ENCODE measurements around the gene ERFE.
"Not testable (repeated sequence)": the region's sequence is repeated elsewhere in the genome, so short reads cannot be mapped to it uniquely, and the experiment has no call there.

Gene ERFE, protein sequence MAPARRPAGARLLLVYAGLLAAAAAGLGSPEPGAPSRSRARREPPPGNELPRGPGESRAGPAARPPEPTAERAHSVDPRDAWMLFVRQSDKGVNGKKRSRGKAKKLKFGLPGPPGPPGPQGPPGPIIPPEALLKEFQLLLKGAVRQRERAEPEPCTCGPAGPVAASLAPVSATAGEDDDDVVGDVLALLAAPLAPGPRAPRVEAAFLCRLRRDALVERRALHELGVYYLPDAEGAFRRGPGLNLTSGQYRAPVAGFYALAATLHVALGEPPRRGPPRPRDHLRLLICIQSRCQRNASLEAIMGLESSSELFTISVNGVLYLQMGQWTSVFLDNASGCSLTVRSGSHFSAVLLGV

DNA sequence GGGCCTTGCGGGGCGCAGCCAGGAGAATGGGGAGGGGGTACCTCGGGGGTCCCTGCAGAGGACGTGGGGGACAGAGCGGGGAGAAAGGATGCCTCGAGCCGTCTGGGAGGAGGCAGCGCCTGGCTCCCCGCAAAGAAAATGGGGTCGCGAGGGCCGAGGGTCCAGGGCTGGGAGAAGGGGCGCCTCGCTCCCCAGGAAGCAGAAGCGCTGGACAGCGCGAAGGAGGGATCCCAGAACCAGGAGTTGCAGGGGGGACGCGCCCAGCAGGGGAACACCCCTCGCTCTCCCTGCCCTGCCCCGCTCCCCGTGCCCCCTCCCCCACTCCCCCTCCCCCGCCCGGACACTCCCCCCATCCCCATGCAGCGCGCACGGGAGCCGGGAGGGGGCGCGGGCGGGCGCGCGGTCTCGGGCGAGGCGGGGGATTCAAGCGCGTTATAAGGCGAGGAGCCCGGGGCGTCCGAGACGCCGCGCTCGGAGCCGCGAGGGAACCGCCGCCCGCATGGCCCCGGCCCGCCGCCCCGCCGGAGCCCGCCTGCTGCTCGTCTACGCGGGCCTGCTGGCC is at the start of gene ERFE:
TSS of gene ERFE (plus strand) at position 462 of the 562 bp plus-strand sequence. CDS start at position 500, 38 bp downstream.
- Histone ChIP-seq H3K4me3 (ENCODE audit: low read depth in 1 of 2, low read length in 2 of 2) (peak within 1 kb of the TSS; percentile 16 to 22), H3K4me1 (ENCODE audit: control insufficient read depth in 1 of 2, insufficient read depth in 2 of 2, low read length in 2 of 2) (peaks cover 7 to 9% of the 10 kb centered on the region in 2 donors), H3K27ac (ENCODE audit: low read depth, low read length) (no peak within 1 kb of the TSS), H3K27me3 (ENCODE audit: control insufficient read depth in 1 of 2, insufficient read depth in 2 of 2, low read length in 2 of 2) (peaks cover 17 to 20% of the 10 kb centered on the region in 2 donors), H3K9me3 (ENCODE audit: control insufficient read depth in 1 of 2, low read length in 2 of 2) (no peaks in the 10 kb centered on the region), H3K36me3 (ENCODE audit: control insufficient read depth in 1 of 2, insufficient read depth in 2 of 2, low read length in 2 of 2) (no peaks in the 10 kb centered on the region), H3K9ac (ENCODE audit: low read depth in 1 of 2, low read length in 2 of 2) (no peak within 1 kb of the TSS)

- Histone ChIP-seq H3K9me3 (ENCODE audit: control insufficient read depth in 1 of 2, low read length in 2 of 2) (no peaks in the 10 kb centered on the region), H3K27me3 (ENCODE audit: control insufficient read depth in 1 of 2, insufficient read depth in 2 of 2, low read length in 2 of 2) (peaks cover 0 to 4% of the 10 kb centered on the region in 2 donors), H3K4me3 (ENCODE audit: low read depth in 1 of 2, low read length in 2 of 2) (no peak overlapping the region), H3K9ac (ENCODE audit: low read depth in 1 of 2, low read length in 2 of 2) (no peak overlapping the region), H3K4me1 (ENCODE audit: control insufficient read depth in 1 of 2, insufficient read depth in 2 of 2, low read length in 2 of 2) (peaks cover 0 to 2% of the 10 kb centered on the region in 2 donors), H3K27ac (ENCODE audit: low read depth, low read length) (no peak overlapping the region), H3K36me3 (ENCODE audit: control insufficient read depth in 1 of 2, insufficient read depth in 2 of 2, low read length in 2 of 2) (no peaks in the 10 kb centered on the region)
These were observed 45.2 kb upstream of the ERFE start for GRCh38 chr2:238113611-238114010.

DNA sequence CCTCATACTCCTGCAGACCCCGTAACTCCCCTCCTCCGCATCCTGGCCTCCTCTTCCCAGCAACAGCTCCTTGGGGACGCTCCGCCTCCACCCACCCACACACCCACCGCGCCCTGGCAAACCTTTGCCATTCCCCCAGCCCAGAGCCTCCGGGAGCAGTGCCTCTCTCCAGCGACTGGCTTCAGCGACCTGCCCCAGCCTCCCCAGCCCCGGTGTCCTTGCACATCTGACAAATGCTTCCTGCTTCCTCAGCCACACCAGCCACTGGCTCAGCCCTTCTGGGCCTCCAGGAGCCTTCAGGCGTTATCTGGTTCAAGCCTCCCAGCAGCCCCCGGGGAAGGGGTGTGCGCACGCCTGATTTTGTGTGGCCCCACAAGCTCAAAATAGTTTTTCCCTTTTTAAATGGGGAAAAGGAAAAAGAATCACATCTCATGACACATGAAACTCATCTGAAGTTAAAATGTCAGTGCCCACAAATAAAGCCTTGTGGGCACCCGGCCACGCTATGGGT is 44.4 kb upstream of the ERFE start:
- Histone ChIP-seq H3K9ac (ENCODE audit: low read depth in 1 of 2, low read length in 2 of 2) (no peak overlapping the region), H3K27me3 (ENCODE audit: control insufficient read depth in 1 of 2, insufficient read depth in 2 of 2, low read length in 2 of 2) (peaks cover 0 to 6% of the 10 kb centered on the region in 2 donors), H3K9me3 (ENCODE audit: control insufficient read depth in 1 of 2, low read length in 2 of 2) (no peaks in the 10 kb centered on the region), H3K4me1 (ENCODE audit: control insufficient read depth in 1 of 2, insufficient read depth in 2 of 2, low read length in 2 of 2) (no peaks in the 10 kb centered on the region), H3K4me3 (ENCODE audit: low read depth in 1 of 2, low read length in 2 of 2) (no peak overlapping the region), H3K36me3 (ENCODE audit: control insufficient read depth in 1 of 2, insufficient read depth in 2 of 2, low read length in 2 of 2) (no peaks in the 10 kb centered on the region), H3K27ac (ENCODE audit: low read depth, low read length) (no peak overlapping the region)

GRCh38 chr2:238114851-238115660 is 43.7 kb upstream of the ERFE start:
- Histone ChIP-seq H3K36me3 (ENCODE audit: control insufficient read depth in 1 of 2, insufficient read depth in 2 of 2, low read length in 2 of 2) (no peaks in the 10 kb centered on the region), H3K9me3 (ENCODE audit: control insufficient read depth in 1 of 2, low read length in 2 of 2) (no peaks in the 10 kb centered on the region), H3K4me3 (ENCODE audit: low read depth in 1 of 2, low read length in 2 of 2) (no peak overlapping the region), H3K4me1 (ENCODE audit: control insufficient read depth in 1 of 2, insufficient read depth in 2 of 2, low read length in 2 of 2) (no peaks in the 10 kb centered on the region), H3K27ac (ENCODE audit: low read depth, low read length) (no peak overlapping the region), H3K9ac (ENCODE audit: low read depth in 1 of 2, low read length in 2 of 2) (no peak overlapping the region), H3K27me3 (ENCODE audit: control insufficient read depth in 1 of 2, insufficient read depth in 2 of 2, low read length in 2 of 2) (peaks cover 0 to 12% of the 10 kb centered on the region in 2 donors)

DNA sequence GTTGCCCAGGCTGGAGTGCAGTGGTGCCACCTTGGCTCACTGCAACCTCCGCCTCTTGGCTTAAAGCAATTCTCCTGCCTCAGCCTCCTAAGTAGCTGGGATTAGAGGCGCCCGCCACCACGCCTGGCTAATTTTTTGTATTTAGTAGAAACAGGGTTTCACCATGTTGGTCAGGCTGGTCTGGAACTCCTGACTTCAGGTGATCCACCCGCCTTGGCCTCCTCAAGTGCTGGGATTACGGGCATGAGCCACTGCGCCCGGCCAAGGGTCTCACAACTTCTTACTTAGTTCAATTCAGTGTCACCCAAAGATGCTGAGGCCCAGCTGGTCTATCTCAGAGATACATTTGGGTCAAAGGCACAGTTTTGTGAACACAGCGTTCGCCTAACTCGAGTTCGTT is 43.1 kb upstream of the ERFE start:
- not testable (repeated sequence) for H3K9ac ChIP-seq (ENCODE audit: low read depth in 1 of 2, low read length in 2 of 2); H3K36me3 ChIP-seq (ENCODE audit: control insufficient read depth in 1 of 2, insufficient read depth in 2 of 2, low read length in 2 of 2); H3K4me1 ChIP-seq (ENCODE audit: control insufficient read depth in 1 of 2, insufficient read depth in 2 of 2, low read length in 2 of 2); H3K4me3 ChIP-seq (ENCODE audit: low read depth in 1 of 2, low read length in 2 of 2); H3K9me3 ChIP-seq (ENCODE audit: control insufficient read depth in 1 of 2, low read length in 2 of 2); H3K27ac ChIP-seq (ENCODE audit: low read depth, low read length)
- peaks cover 0 to 12% of the 10 kb centered on the region in 2 donors for H3K27me3 ChIP-seq (ENCODE audit: control insufficient read depth in 1 of 2, insufficient read depth in 2 of 2, low read length in 2 of 2)

DNA sequence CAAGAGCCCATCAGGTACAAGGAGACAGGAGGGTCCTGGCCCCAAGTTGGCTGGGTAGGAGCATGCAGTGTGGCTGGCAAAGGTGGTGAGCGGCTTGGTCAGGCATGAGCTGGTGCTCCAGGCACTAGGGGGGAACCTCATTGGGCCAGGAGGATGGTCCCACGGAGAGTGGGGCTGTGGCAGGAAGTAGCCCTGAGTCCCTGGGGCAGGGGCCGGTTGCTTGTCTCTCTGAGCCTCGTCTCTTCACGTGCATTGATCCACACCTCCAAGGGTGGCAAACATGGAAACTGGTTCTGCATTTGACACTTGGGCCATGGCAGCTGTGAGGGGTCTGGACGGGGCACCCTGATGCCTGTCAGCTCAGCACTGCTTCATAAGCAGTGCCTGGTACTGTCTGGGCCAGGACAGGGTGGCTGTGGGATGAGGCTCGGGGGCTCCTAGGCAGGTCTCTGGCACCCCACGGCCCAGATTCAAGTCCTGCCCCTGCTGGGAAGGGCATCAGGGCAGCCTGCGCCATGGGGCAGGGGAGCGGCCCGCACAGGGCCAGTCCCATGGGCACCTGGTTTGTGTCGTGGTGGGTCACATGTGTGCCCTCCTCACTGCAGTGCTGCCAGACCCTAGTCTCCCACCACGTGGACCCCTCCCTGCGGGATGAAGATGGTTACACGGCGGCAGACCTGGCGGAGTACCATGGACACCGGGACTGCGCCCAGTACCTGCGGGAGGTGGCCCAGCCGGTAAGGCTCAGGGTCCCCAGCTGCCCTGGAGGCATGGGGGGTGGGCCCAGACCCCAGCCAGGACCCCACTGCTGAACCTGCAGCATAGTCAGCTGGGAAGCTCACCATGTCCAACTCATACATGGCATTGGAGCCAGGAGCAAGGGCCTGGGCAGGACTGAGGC is 42.2 kb upstream of the ERFE start:
- no peak overlapping the region for H3K4me3 ChIP-seq (ENCODE audit: low read depth in 1 of 2, low read length in 2 of 2)
- no peak overlapping the region for H3K9ac ChIP-seq (ENCODE audit: low read depth in 1 of 2, low read length in 2 of 2)
- no peaks in the 10 kb centered on the region for H3K4me1 ChIP-seq (ENCODE audit: control insufficient read depth in 1 of 2, insufficient read depth in 2 of 2, low read length in 2 of 2)
- no peaks in the 10 kb centered on the region for H3K9me3 ChIP-seq (ENCODE audit: control insufficient read depth in 1 of 2, low read length in 2 of 2)
- no peak overlapping the region for H3K27ac ChIP-seq (ENCODE audit: low read depth, low read length)
- peaks cover 0 to 12% of the 10 kb centered on the region in 2 donors for H3K27me3 ChIP-seq (ENCODE audit: control insufficient read depth in 1 of 2, insufficient read depth in 2 of 2, low read length in 2 of 2)
- H3K36me3 ChIP-seq (ENCODE audit: control insufficient read depth in 1 of 2, insufficient read depth in 2 of 2, low read length in 2 of 2), result no peaks in the 10 kb centered on the region

- H3K27me3 ChIP-seq (ENCODE audit: control insufficient read depth in 1 of 2, insufficient read depth in 2 of 2, low read length in 2 of 2), result peaks cover 0 to 12% of the 10 kb centered on the region in 2 donors
- H3K27ac ChIP-seq (ENCODE audit: low read depth, low read length), result no peak overlapping the region
- H3K9ac ChIP-seq (ENCODE audit: low read depth in 1 of 2, low read length in 2 of 2), result no peak overlapping the region
- H3K36me3 ChIP-seq (ENCODE audit: control insufficient read depth in 1 of 2, insufficient read depth in 2 of 2, low read length in 2 of 2), result no peaks in the 10 kb centered on the region
- H3K4me3 ChIP-seq (ENCODE audit: low read depth in 1 of 2, low read length in 2 of 2), result no peak overlapping the region
- no peaks in the 10 kb centered on the region for H3K9me3 ChIP-seq (ENCODE audit: control insufficient read depth in 1 of 2, low read length in 2 of 2)
- H3K4me1 ChIP-seq (ENCODE audit: control insufficient read depth in 1 of 2, insufficient read depth in 2 of 2, low read length in 2 of 2), result no peaks in the 10 kb centered on the region
These were observed 41.3 kb upstream of the ERFE start for GRCh38 chr2:238117199-238118154.

GRCh38 chr2:238119756-238120462 is 38.9 kb upstream of the ERFE start:
- Histone ChIP-seq H3K27me3 (ENCODE audit: control insufficient read depth in 1 of 2, insufficient read depth in 2 of 2, low read length in 2 of 2) (peaks cover 0 to 12% of the 10 kb centered on the region in 2 donors), H3K36me3 (ENCODE audit: control insufficient read depth in 1 of 2, insufficient read depth in 2 of 2, low read length in 2 of 2) (no peaks in the 10 kb centered on the region), H3K27ac (ENCODE audit: low read depth, low read length) (no peak overlapping the region), H3K4me3 (ENCODE audit: low read depth in 1 of 2, low read length in 2 of 2) (no peak overlapping the region), H3K4me1 (ENCODE audit: control insufficient read depth in 1 of 2, insufficient read depth in 2 of 2, low read length in 2 of 2) (no peaks in the 10 kb centered on the region), H3K9me3 (ENCODE audit: control insufficient read depth in 1 of 2, low read length in 2 of 2) (no peaks in the 10 kb centered on the region), H3K9ac (ENCODE audit: low read depth in 1 of 2, low read length in 2 of 2) (no peak overlapping the region)
